ENCODE data around the gene CTXN2. TPM values are rescaled to one million over a fixed set of nuclear protein-coding genes. Genes with fewer than 3 reads are reported as not detected.

The CTXN2 gene
- total and polyA plus RNA-seq, 9 of the 15 experiments (the other 6 are each of a cell fraction or from before 2014, with no cell fraction given) = not detected

- Histone ChIP-seq H2AFZ (ENCODE audit: low read depth, low read length) (no peak overlapping the region), H3K9me3 (replicated peaks; ENCODE audit: control insufficient read depth, insufficient read depth, low read depth, low read length) (no peaks in the 10 kb centered on the region), H4K20me1 (replicated peaks; ENCODE audit: control insufficient read depth, insufficient read depth, low read length) (no peaks in the 10 kb centered on the region), H3K9me1 (ENCODE audit: control insufficient read depth, insufficient read depth, low read length) (no peaks in the 10 kb centered on the region), H3K79me2 (ENCODE audit: control insufficient read depth, insufficient read depth, low read length) (no peaks in the 10 kb centered on the region), H3K4me1 (replicated peaks in 1 of 2; ENCODE audit: control insufficient read depth in 2 of 2, insufficient read depth in 2 of 2, low read length in 2 of 2) (no peaks in the 10 kb centered on the region), H3K9ac (ENCODE audit: insufficient read depth in 1 of 2, low read depth in 2 of 2, low read length in 2 of 2) (no peak overlapping the region), H3K4me2 (ENCODE audit: insufficient read depth, low read length) (no peak overlapping the region), H3K4me3 (no peak overlapping the region), H3K27me3 (ENCODE audit: control insufficient read depth in 2 of 2, insufficient read depth in 2 of 2, low read length in 2 of 2) (no peaks in the 10 kb centered on the region), H3K27ac (ENCODE audit: extremely low read depth, low read depth, low read length) (no peak overlapping the region), H3K36me3 (ENCODE audit: control insufficient read depth, insufficient read depth, low read length) (no peaks in the 10 kb centered on the region)
- BruUV-seq (replicated peaks) = no TSS peak
- CTCF ChIA-PET (ENCODE audit: low intra/inter-chr PET ratio) = no interaction called here
- ATAC-seq = no peak
- in situ Hi-C loops (cut with MboI) = no loop called here
- TF ChIP-seq POLR2AphosphoS5 (IDR thresholded peaks at IDR 0.05; ENCODE audit: control insufficient read depth, insufficient read depth, low read depth, low read length) (no peak), SP2 (IDR thresholded peaks at IDR 0.05; ENCODE audit: extremely low read depth, low read depth, low read length, poor library complexity, severe bottlenecking) (no peak), ZNF695 (CRISPR knock-in tag; IDR thresholded peaks at IDR 0.05) (no peak), MEF2A (IDR thresholded peaks at IDR 0.05; ENCODE audit: control insufficient read depth, low read depth, low read length) (no peak), HEY1 (CRISPR knock-in tag; IDR thresholded peaks at IDR 0.05; ENCODE audit: borderline replicate concordance) (no peak), HCFC1 (IDR thresholded peaks at IDR 0.05; ENCODE audit: low read depth, low read length) (no peak), BCOR (IDR thresholded peaks at IDR 0.05) (no peak), ZNF830 (CRISPR knock-in tag; IDR thresholded peaks at IDR 0.05) (no peak), EHMT2 (IDR thresholded peaks at IDR 0.05) (no peak), RUNX1 (IDR thresholded peaks at IDR 0.05; ENCODE audit: low read depth) (no peak), NR2F6 (CRISPR knock-in tag; IDR thresholded peaks at IDR 0.05) (no peak), HINFP (tag; conservative IDR thresholded peaks at IDR 0.05; ENCODE audit: low read depth) (no peak)
- TF ChIP-seq, protein P1, sequence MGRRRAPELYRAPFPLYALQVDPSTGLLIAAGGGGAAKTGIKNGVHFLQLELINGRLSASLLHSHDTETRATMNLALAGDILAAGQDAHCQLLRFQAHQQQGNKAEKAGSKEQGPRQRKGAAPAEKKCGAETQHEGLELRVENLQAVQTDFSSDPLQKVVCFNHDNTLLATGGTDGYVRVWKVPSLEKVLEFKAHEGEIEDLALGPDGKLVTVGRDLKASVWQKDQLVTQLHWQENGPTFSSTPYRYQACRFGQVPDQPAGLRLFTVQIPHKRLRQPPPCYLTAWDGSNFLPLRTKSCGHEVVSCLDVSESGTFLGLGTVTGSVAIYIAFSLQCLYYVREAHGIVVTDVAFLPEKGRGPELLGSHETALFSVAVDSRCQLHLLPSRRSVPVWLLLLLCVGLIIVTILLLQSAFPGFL (CRISPR knock-in tag; IDR thresholded peaks at IDR 0.05) = no peak
- no peak for DNase-seq (ENCODE audit: extremely low read depth in 1 of 4, low spot score in 3 of 4)
- POLR2A ChIA-PET = no interaction called here
- no peak for FAIRE-seq
- 4% methylated on average over 4 of the region's 4 CpGs for WGBS (ENCODE audit: insufficient coverage, low coverage, missing lambda C conversion rate)
- intact Hi-C loops (cut with micrococcal nuclease) = no loop called here
These were observed 47.9 kb downstream of the CTXN2 start for GRCh38 chr15:48239334-48239733.

Measured in K562 (cell line).